GM18505 (cell line): Measurements from ENCODE around the gene GPR152.
"Not testable (repeated sequence)": the region's sequence is repeated elsewhere in the genome, so short reads cannot be mapped to it uniquely, and the experiment has no call there.

ENCODE experiments used
- ATAC-seq: cut with Tn5 transposase; IDR thresholded peaks from one replicate; pipeline ENCODE4 v1.9.1; 2021; ENCODE audit not compliant: unreplicated experiment
- POLR2A ChIP-seq: IDR thresholded peaks from 4 replicates; pipeline ENCODE4 v1.6.1; 2011; ENCODE audit warnings: borderline replicate concordance; ENCODE audit not compliant: insufficient read depth, insufficient read length; ENCODE audit errors: extremely low read depth

The GPR152 gene

GRCh38 chr11:67482275-67482826 is 29.8 kb upstream of the GPR152 start:
- no peak for ATAC-seq
- TF ChIP-seq POLR2A = no peak

GRCh38 chr11:67477344-67478050 is 25.0 kb upstream of the GPR152 start:
- not testable (repeated sequence) for ATAC-seq

- ATAC-seq = not testable (repeated sequence)
Measured at GRCh38 chr11:67476692-67477091, 24.2 kb upstream of the GPR152 start.

GRCh38 chr11:67472882-67473281 is 20.4 kb upstream of the GPR152 start:
- TF ChIP-seq POLR2A = no peak
- ATAC-seq = no peak

- no peak for ATAC-seq
- TF ChIP-seq POLR2A = no peak
Measured at GRCh38 chr11:67470337-67471002, 17.9 kb upstream of the GPR152 start.

GRCh38 chr11:67469508-67469811 is 16.9 kb upstream of the GPR152 start:
- no peak for ATAC-seq
- no peak for TF ChIP-seq POLR2A

- ATAC-seq = peak; percentile 54
- TF ChIP-seq POLR2A = peak; percentile 88
Measured at GRCh38 chr11:67468759-67469507, 16.4 kb upstream of the GPR152 start, which contains the start of gene TMEM134. TSS of gene TMEM134 (minus strand) at chr11:67469251. CDS start at chr11:67469192, 59 bp downstream.

GRCh38 chr11:67468456-67468758 is 15.9 kb upstream of the GPR152 start:
- ATAC-seq = no peak
- TF ChIP-seq POLR2A = no peak

GRCh38 chr11:67468056-67468455 is 15.5 kb upstream of the GPR152 start:
- no peak for TF ChIP-seq POLR2A
- ATAC-seq = no peak

GRCh38 chr11:67466962-67467771 is 14.6 kb upstream of the GPR152 start:
- no peak for ATAC-seq
- no peak for TF ChIP-seq POLR2A

GRCh38 chr11:67466367-67466766 is 13.8 kb upstream of the GPR152 start:
- ATAC-seq = no peak
- no peak for TF ChIP-seq POLR2A

GRCh38 chr11:67465530-67465929 is 13.0 kb upstream of the GPR152 start:
- not testable (repeated sequence) for ATAC-seq

GRCh38 chr11:67465189-67465510 is 12.6 kb upstream of the GPR152 start:
- TF ChIP-seq POLR2A = no peak
- no peak for ATAC-seq
